ENCODE measurements around the gene CYP2B6.
"Not testable (repeated sequence)": the region's sequence is repeated elsewhere in the genome, so short reads cannot be mapped to it uniquely, and the experiment has no call there.

Gene CYP2B6

DNA sequence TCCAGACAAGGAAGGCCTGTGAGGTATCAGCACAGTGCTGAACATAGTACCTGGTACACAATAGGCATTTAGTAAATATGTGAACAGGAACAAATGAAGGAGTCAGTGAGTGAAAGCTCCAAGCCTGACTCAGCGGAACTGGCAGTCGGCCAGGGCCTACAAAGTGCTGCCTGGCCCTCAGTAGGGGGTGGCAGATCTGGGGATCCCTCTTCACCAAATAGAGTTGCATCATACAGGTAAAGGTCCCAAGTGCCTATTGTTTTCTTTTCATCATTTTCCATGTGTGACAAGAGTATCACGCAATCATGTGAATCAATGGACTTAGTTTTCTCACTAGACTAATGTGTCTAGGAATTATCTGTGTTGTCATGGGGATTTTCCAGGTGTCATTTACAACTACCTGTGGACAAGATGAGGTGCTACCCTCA lies 9.2 kb downstream of the CYP2B6 start:
- Histone ChIP-seq H3K9me2 (ENCODE audit: low read depth, low read length) (no peaks in the 10 kb centered on the region), H4K20me1 (ENCODE audit: insufficient read depth, low read length) (no peaks in the 10 kb centered on the region), H3K27me3 (ENCODE audit: insufficient read depth, low read length) (no peaks in the 10 kb centered on the region), H3K27ac (ENCODE audit: low read depth, low read length, poor library complexity, severe bottlenecking) (no peak overlapping the region), H3K9ac (ENCODE audit: low read length) (no peak overlapping the region), H3K4me3 (ENCODE audit: low read depth, low read length, poor library complexity, severe bottlenecking) (no peak overlapping the region), H3K4me1 (ENCODE audit: insufficient read depth, low read length, severe bottlenecking) (no peaks in the 10 kb centered on the region), H3K9me3 (ENCODE audit: low read length) (no peaks in the 10 kb centered on the region), H2AFZ (ENCODE audit: low read length) (no peak overlapping the region), H3K4me2 (ENCODE audit: low read length) (no peak overlapping the region), H3K79me2 (ENCODE audit: insufficient read depth, low read length) (no peaks in the 10 kb centered on the region), H3F3A (ENCODE audit: insufficient read depth, low read length) (no peaks in the 10 kb centered on the region), H3K36me3 (ENCODE audit: insufficient read depth, low read length) (no peaks in the 10 kb centered on the region)
- TF ChIP-seq, protein P1, sequence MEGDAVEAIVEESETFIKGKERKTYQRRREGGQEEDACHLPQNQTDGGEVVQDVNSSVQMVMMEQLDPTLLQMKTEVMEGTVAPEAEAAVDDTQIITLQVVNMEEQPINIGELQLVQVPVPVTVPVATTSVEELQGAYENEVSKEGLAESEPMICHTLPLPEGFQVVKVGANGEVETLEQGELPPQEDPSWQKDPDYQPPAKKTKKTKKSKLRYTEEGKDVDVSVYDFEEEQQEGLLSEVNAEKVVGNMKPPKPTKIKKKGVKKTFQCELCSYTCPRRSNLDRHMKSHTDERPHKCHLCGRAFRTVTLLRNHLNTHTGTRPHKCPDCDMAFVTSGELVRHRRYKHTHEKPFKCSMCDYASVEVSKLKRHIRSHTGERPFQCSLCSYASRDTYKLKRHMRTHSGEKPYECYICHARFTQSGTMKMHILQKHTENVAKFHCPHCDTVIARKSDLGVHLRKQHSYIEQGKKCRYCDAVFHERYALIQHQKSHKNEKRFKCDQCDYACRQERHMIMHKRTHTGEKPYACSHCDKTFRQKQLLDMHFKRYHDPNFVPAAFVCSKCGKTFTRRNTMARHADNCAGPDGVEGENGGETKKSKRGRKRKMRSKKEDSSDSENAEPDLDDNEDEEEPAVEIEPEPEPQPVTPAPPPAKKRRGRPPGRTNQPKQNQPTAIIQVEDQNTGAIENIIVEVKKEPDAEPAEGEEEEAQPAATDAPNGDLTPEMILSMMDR (IDR thresholded peaks at IDR 0.05; ENCODE audit: low read length) = no peak
- TF ChIP-seq EZH2 (IDR thresholded peaks at IDR 0.05; ENCODE audit: borderline replicate concordance, low read length) = no peak

DNA sequence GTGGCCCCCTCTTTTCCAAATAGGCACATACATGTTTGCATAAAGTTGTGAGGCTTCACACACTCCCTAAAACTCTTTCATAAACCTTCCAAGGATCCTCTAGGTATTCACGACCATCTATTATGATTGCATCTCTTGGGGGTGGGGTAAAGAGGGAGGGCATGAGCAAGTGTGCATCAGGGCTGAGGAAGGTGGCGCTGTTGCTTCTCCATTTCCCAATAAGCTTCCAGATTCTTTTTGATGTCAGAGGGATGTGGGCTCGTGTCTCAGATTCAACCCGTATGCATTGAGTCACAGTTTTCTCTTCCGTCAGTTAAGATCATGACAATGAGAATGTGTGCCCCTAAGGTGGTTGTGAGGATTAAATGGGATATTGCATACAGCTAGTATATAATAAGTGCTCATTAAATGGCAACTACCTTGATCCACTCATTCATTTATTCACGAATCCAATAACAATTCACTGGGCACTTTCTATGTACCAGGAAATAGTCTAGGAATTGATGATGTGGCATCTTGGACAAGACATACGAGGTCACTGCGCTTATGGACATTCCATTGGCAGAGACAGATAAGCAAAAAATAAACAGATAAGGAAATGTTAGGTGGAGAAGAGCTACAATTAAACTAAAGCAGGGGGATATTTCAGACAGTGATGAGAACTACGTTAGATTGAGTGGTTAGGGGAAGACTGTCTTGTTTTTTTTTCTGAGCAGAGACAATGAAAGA lies 10.3 kb downstream of the CYP2B6 start:
- no peak for TF ChIP-seq EZH2 (IDR thresholded peaks at IDR 0.05; ENCODE audit: borderline replicate concordance, low read length)
- TF ChIP-seq, protein P1 (IDR thresholded peaks at IDR 0.05; ENCODE audit: low read length) = peak; percentile 6; the same call in 1 of the 2 replicates
- H3K4me1 ChIP-seq (ENCODE audit: insufficient read depth, low read length, severe bottlenecking) = no peaks in the 10 kb centered on the region
- H3K9me2 ChIP-seq (ENCODE audit: low read depth, low read length) = no peaks in the 10 kb centered on the region
- no peak overlapping the region for H3K9ac ChIP-seq (ENCODE audit: low read length)
- H3K27ac ChIP-seq (ENCODE audit: low read depth, low read length, poor library complexity, severe bottlenecking) = no peak overlapping the region
- H3K36me3 ChIP-seq (ENCODE audit: insufficient read depth, low read length) = no peaks in the 10 kb centered on the region
- no peaks in the 10 kb centered on the region for H4K20me1 ChIP-seq (ENCODE audit: insufficient read depth, low read length)
- no peaks in the 10 kb centered on the region for H3K9me3 ChIP-seq (ENCODE audit: low read length)
- H3K79me2 ChIP-seq (ENCODE audit: insufficient read depth, low read length) = no peaks in the 10 kb centered on the region
- no peak overlapping the region for H3K4me2 ChIP-seq (ENCODE audit: low read length)
- H2AFZ ChIP-seq (ENCODE audit: low read length) = no peak overlapping the region
- no peaks in the 10 kb centered on the region for H3F3A ChIP-seq (ENCODE audit: insufficient read depth, low read length)
- H3K4me3 ChIP-seq (ENCODE audit: low read depth, low read length, poor library complexity, severe bottlenecking) = no peak overlapping the region
- no peaks in the 10 kb centered on the region for H3K27me3 ChIP-seq (ENCODE audit: insufficient read depth, low read length)

DNA sequence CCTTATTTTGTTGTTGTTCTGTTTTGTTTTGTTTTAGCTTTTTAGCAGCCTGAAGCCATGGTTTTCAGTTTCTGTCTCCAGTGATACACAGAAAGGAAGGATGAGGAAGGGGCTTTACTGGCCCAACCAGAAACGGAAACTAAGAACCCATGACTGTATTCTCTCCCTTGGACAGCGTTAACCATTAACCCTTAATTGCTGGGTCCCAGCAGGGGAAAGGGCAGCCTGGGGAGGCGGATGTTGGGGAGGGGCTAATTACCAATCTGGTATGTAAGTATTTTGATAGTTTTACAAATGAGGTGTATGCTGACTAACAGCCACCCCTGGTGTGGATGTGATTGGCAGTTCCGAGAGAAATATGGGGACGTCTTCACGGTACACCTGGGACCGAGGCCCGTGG lies 12.6 kb downstream of the CYP2B6 start:
- H3K4me1 ChIP-seq (ENCODE audit: insufficient read depth, low read length, severe bottlenecking); H2AFZ ChIP-seq (ENCODE audit: low read length); H3F3A ChIP-seq (ENCODE audit: insufficient read depth, low read length); H3K4me3 ChIP-seq (ENCODE audit: low read depth, low read length, poor library complexity, severe bottlenecking); H3K9ac ChIP-seq (ENCODE audit: low read length); H4K20me1 ChIP-seq (ENCODE audit: insufficient read depth, low read length); H3K9me2 ChIP-seq (ENCODE audit: low read depth, low read length); H3K27me3 ChIP-seq (ENCODE audit: insufficient read depth, low read length); H3K4me2 ChIP-seq (ENCODE audit: low read length); H3K79me2 ChIP-seq (ENCODE audit: insufficient read depth, low read length); H3K27ac ChIP-seq (ENCODE audit: low read depth, low read length, poor library complexity, severe bottlenecking); H3K36me3 ChIP-seq (ENCODE audit: insufficient read depth, low read length); H3K9me3 ChIP-seq (ENCODE audit: low read length): not testable (repeated sequence)

DNA sequence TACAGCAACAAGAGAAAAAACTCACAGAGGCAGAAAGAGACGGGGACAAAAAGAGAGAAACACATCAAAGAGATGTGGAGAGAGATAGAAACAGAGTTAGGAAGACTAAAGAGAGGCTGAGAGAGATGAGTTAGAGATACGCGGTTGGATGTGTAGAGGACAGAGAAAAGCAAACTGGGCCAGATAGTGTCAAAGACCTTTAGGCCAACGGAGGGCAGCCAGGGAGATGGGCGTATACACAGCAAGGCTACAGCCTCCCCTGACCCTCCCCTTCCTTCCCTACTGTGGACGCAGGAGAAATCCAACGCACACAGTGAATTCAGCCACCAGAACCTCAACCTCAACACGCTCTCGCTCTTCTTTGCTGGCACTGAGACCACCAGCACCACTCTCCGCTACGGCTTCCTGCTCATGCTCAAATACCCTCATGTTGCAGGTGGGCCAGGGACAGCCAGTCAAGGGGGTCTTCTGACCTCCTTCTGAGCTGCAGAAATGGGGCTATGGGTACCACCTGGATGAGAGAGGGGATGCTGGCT lies 18.7 kb downstream of the CYP2B6 start:
- Histone ChIP-seq H3K27ac (ENCODE audit: low read depth, low read length, poor library complexity, severe bottlenecking) (no peak overlapping the region), H3K4me1 (ENCODE audit: insufficient read depth, low read length, severe bottlenecking) (no peaks in the 10 kb centered on the region), H3K9me2 (ENCODE audit: low read depth, low read length) (no peaks in the 10 kb centered on the region), H3K79me2 (ENCODE audit: insufficient read depth, low read length) (no peaks in the 10 kb centered on the region), H4K20me1 (ENCODE audit: insufficient read depth, low read length) (no peaks in the 10 kb centered on the region), H3K36me3 (ENCODE audit: insufficient read depth, low read length) (no peaks in the 10 kb centered on the region), H2AFZ (ENCODE audit: low read length) (no peak overlapping the region), H3K27me3 (ENCODE audit: insufficient read depth, low read length) (no peaks in the 10 kb centered on the region), H3K4me3 (ENCODE audit: low read depth, low read length, poor library complexity, severe bottlenecking) (no peak overlapping the region), H3F3A (ENCODE audit: insufficient read depth, low read length) (no peaks in the 10 kb centered on the region), H3K4me2 (ENCODE audit: low read length) (no peak overlapping the region), H3K9me3 (ENCODE audit: low read length) (no peaks in the 10 kb centered on the region), H3K9ac (ENCODE audit: low read length) (no peak overlapping the region)
- TF ChIP-seq, protein P1 (IDR thresholded peaks at IDR 0.05; ENCODE audit: low read length) = no peak
- no peak for TF ChIP-seq EZH2 (IDR thresholded peaks at IDR 0.05; ENCODE audit: borderline replicate concordance, low read length)
